Thymus (tissue), 14 donors: ENCODE measurements around the gene KLHL30. TPM values are rescaled to one million over a fixed set of nuclear protein-coding genes. Genes with fewer than 3 reads are reported as not detected.

Source experiments
- DNase-seq, 9 donors: peaks; one replicate each; pipeline ENCODE4 v3.0.0-alpha.2; 2013; ENCODE audit warnings: low spot score in 9 of 9, low read depth in 6 of 9, missing footprints in 1 of 9
- H3K27ac ChIP-seq, 2 donors: one replicate each; pipeline ENCODE4 v1.5.1; 2013; ENCODE audit warnings: control low read depth in 1 of 2, low read depth in 1 of 2, low read length in 1 of 2, mild to moderate bottlenecking in 1 of 2, moderate library complexity in 1 of 2
- H3K27me3 ChIP-seq, 2 donors: one replicate each; pipeline ENCODE4 v1.5.1; 2013; ENCODE audit warnings: low read length in 1 of 2; ENCODE audit not compliant: control insufficient read depth in 2 of 2, insufficient read depth in 1 of 2
- H3K36me3 ChIP-seq, 2 donors: one replicate each; pipeline ENCODE4 v1.5.1; 2013; ENCODE audit warnings: low read length in 1 of 2, mild to moderate bottlenecking in 1 of 2, moderate library complexity in 1 of 2; ENCODE audit not compliant: control insufficient read depth in 2 of 2, insufficient read depth in 2 of 2
- H3K4me1 ChIP-seq, 2 donors: one replicate each; pipeline ENCODE4 v1.5.1; 2013; ENCODE audit warnings: low read length in 2 of 2; ENCODE audit not compliant: control insufficient read depth in 2 of 2, insufficient read depth in 2 of 2
- H3K4me3 ChIP-seq, 2 donors: one replicate each; pipeline ENCODE4 v1.5.1; 2013; ENCODE audit warnings: low read length in 2 of 2, control low read depth in 1 of 2, mild to moderate bottlenecking in 1 of 2
- H3K9me3 ChIP-seq, 2 donors: one replicate each; pipeline ENCODE4 v1.5.1; 2013; ENCODE audit warnings: low read length in 1 of 2, mild to moderate bottlenecking in 1 of 2; ENCODE audit not compliant: control insufficient read depth in 2 of 2, insufficient read depth in 1 of 2
- WGBS: extraction: QIAGEN DNeasy Blood & Tissue Kit; methylation state at CpG from one replicate; pipeline ENCODE4 v1.1.7; 2013; 5-methylcytosine and 5-hydroxymethylcytosine counted together
- long read RNA-seq, 10 donors: transcript quantifications; one replicate each; lab custom pipeline, GENCODE V29; 2026
- polyA plus RNA-seq: library from polyadenylated mRNA; stranded (reverse); fragments of 200-250 nt; gene quantifications from one replicate; pipeline ENCODE4 v1.2.3, GENCODE V29; 2013
- total RNA-seq: library from RNA; stranded (reverse); fragments of 120-200 nt; gene quantifications from one replicate; pipeline ENCODE4 v1.2.4, GENCODE V29; 2013
- donor health status: healthy.

KLHL30 gene
- total RNA-seq (0.05 TPM), polyA plus RNA-seq (0.41 TPM)
- long read RNA-seq, donor 1, result 0 reads
- long read RNA-seq, donor 2, result 0 reads
- long read RNA-seq, donor 3, result 0 reads
- long read RNA-seq, donor 4, result 0 reads
- long read RNA-seq, donor 5, result 0 reads
- long read RNA-seq, donor 6, result 0 reads
- long read RNA-seq, donor 7, result 0 reads
- long read RNA-seq, donor 8, result 0 reads
- long read RNA-seq, donor 9, result 0 reads
- long read RNA-seq, donor 10, result 0 reads

GRCh38 chr2:238138331-238139195, at the start of gene KLHL30:
Gene KLHL30, plus strand, starts transcription at chr2:238138668. Its CDS starts 2,087 bp downstream, at chr2:238140755.
- no peak within 1 kb of the TSS for H3K27ac ChIP-seq
- WGBS, result 88% methylated on average over 22 of the region's 22 CpGs
- no peaks in the 10 kb centered on the region for H3K36me3 ChIP-seq
- H3K27me3 ChIP-seq, result no peaks in the 10 kb centered on the region
- DNase-seq, result no peak
- H3K4me1 ChIP-seq, result no peaks in the 10 kb centered on the region
- H3K9me3 ChIP-seq, result no peaks in the 10 kb centered on the region
- no peak within 1 kb of the TSS for H3K4me3 ChIP-seq

- WGBS, result 96% methylated on average over 4 of the region's 4 CpGs
- no peak for DNase-seq
- H3K4me3 ChIP-seq, result no peak overlapping the region
- no peaks in the 10 kb centered on the region for H3K4me1 ChIP-seq
- no peak overlapping the region for H3K27ac ChIP-seq
- H3K36me3 ChIP-seq, result peaks cover 17 to 20% of the 10 kb centered on the region in 2 donors
- H3K27me3 ChIP-seq, result no peaks in the 10 kb centered on the region
- H3K9me3 ChIP-seq, result no peaks in the 10 kb centered on the region
Observed at GRCh38 chr2:238090887-238091286, 47.6 kb upstream of the KLHL30 start.

GRCh38 chr2:238091436-238092060, 46.9 kb upstream of the KLHL30 start:
- Histone ChIP-seq H3K4me3 (no peak overlapping the region), H3K4me1 (no peaks in the 10 kb centered on the region), H3K27ac (no peak overlapping the region), H3K9me3 (no peaks in the 10 kb centered on the region), H3K36me3 (peaks cover 16 to 20% of the 10 kb centered on the region in 2 donors), H3K27me3 (no peaks in the 10 kb centered on the region)
- DNase-seq, result no peak
- 98% methylated on average over 16 of the region's 16 CpGs for WGBS

GRCh38 chr2:238092486-238093035, 45.9 kb upstream of the KLHL30 start:
- no peak overlapping the region for H3K4me3 ChIP-seq
- H3K27me3 ChIP-seq, result no peaks in the 10 kb centered on the region
- H3K36me3 ChIP-seq, result peaks cover 14 to 20% of the 10 kb centered on the region in 2 donors
- WGBS, result 97% methylated on average over 12 of the region's 12 CpGs
- no peaks in the 10 kb centered on the region for H3K4me1 ChIP-seq
- H3K9me3 ChIP-seq, result no peaks in the 10 kb centered on the region
- no peak for DNase-seq
- no peak overlapping the region for H3K27ac ChIP-seq

- 95% methylated on average over 26 of the region's 26 CpGs for WGBS
Observed at GRCh38 chr2:238093181-238094140, 45.0 kb upstream of the KLHL30 start.

GRCh38 chr2:238094438-238095022, 43.9 kb upstream of the KLHL30 start:
- Histone ChIP-seq H3K27ac (no peak overlapping the region), H3K27me3 (no peaks in the 10 kb centered on the region), H3K4me3 (no peak overlapping the region), H3K9me3 (peaks cover 0 to 6% of the 10 kb centered on the region in 2 donors), H3K36me3 (peaks cover 8 to 16% of the 10 kb centered on the region in 2 donors), H3K4me1 (no peaks in the 10 kb centered on the region)
- no peak for DNase-seq
- WGBS, result 98% methylated on average over 17 of the region's 17 CpGs

More at GRCh38 chr2:238093181-238094140, 45.0 kb upstream of the KLHL30 start:
- peaks cover 8 to 20% of the 10 kb centered on the region in 2 donors for H3K36me3 ChIP-seq
- no peak for DNase-seq
- no peaks in the 10 kb centered on the region for H3K27me3 ChIP-seq
- H3K4me1 ChIP-seq, result no peaks in the 10 kb centered on the region
- H3K27ac ChIP-seq, result no peak overlapping the region
- peaks cover 0 to 5% of the 10 kb centered on the region in 2 donors for H3K9me3 ChIP-seq
- H3K4me3 ChIP-seq, result no peak overlapping the region

- no peak overlapping the region for H3K27ac ChIP-seq
- H3K4me1 ChIP-seq, result no peaks in the 10 kb centered on the region
- H3K27me3 ChIP-seq, result no peaks in the 10 kb centered on the region
- WGBS, result 90% methylated on average over 7 of the region's 7 CpGs
- peaks cover 8 to 16% of the 10 kb centered on the region in 2 donors for H3K36me3 ChIP-seq
- H3K4me3 ChIP-seq, result no peak overlapping the region
- H3K9me3 ChIP-seq, result peaks cover 0 to 6% of the 10 kb centered on the region in 2 donors
- no peak for DNase-seq
Observed at GRCh38 chr2:238095143-238095542, 43.3 kb upstream of the KLHL30 start.
